Suppressor macrophage treated with lipopolysaccharide for 4 hours (primary cell): ENCODE data around the gene TAF4.
"Not testable (repeated sequence)": the region's sequence is repeated elsewhere in the genome, so short reads cannot be mapped to it uniquely, and the experiment has no call there.

Source experiments
- DNase-seq: peaks from one replicate; pipeline ENCODE4 v3.0.0-alpha.2; 2020

The TAF4 gene, protein sequence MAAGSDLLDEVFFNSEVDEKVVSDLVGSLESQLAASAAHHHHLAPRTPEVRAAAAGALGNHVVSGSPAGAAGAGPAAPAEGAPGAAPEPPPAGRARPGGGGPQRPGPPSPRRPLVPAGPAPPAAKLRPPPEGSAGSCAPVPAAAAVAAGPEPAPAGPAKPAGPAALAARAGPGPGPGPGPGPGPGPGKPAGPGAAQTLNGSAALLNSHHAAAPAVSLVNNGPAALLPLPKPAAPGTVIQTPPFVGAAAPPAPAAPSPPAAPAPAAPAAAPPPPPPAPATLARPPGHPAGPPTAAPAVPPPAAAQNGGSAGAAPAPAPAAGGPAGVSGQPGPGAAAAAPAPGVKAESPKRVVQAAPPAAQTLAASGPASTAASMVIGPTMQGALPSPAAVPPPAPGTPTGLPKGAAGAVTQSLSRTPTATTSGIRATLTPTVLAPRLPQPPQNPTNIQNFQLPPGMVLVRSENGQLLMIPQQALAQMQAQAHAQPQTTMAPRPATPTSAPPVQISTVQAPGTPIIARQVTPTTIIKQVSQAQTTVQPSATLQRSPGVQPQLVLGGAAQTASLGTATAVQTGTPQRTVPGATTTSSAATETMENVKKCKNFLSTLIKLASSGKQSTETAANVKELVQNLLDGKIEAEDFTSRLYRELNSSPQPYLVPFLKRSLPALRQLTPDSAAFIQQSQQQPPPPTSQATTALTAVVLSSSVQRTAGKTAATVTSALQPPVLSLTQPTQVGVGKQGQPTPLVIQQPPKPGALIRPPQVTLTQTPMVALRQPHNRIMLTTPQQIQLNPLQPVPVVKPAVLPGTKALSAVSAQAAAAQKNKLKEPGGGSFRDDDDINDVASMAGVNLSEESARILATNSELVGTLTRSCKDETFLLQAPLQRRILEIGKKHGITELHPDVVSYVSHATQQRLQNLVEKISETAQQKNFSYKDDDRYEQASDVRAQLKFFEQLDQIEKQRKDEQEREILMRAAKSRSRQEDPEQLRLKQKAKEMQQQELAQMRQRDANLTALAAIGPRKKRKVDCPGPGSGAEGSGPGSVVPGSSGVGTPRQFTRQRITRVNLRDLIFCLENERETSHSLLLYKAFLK

DNA sequence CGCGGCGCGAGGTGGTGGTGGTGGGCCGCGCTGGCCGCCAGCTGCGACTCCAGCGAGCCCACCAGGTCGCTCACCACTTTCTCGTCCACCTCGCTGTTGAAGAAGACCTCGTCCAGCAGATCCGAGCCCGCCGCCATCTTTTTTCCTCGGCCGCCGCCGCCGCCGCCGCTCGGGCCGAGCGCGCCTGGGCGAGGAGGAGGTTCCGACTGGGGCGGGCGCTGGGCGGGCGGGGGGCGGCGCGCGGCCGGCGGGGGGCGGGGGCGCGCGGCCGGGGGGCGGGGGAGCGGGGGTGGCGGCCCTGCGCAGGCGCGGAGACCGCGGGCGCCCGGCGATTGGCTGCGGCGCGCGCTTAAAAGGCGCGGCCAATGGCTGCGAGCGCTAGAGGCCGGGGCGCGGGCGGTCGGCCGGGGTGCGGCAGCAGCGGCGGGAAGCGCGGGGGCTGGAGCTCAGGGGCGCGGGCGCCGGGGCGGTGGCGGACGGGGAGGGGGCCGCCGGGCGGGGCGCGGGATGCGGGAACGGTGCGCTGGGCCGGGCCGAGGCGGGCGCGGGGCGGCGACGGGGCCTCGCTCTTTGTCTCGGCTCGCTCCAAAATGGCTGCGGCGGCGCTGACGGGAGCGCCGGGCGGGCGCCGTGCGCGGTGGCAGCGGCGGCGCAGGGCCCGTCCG is at the start of gene TAF4:
Gene TAF4 (minus strand): TSS at position 208 of the 665 bp plus-strand sequence. CDS start 71 bp downstream, at position 137.
- peak; percentile 92 for DNase-seq

DNA sequence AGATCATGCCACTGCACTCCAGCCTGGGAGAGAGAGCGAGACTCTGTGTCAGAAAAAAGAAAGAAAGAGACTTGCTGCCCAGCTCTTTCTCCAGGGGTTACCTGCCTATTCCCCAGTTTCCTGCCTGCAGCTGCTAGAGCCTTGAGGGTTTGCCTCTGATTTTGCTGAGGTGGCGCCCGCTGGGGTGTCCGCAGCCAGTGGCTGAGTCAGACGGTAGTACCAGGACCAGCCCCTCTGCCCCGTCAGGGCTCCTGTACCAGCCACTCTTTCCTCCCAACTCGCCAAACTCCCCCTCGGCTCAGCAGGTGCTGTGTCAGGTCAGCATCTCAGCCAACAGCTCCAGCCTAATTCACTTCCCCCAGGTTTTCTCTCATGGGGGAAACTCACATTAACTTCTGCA is 49.2 kb upstream of the TAF4 start:
- no peak for DNase-seq

DNA sequence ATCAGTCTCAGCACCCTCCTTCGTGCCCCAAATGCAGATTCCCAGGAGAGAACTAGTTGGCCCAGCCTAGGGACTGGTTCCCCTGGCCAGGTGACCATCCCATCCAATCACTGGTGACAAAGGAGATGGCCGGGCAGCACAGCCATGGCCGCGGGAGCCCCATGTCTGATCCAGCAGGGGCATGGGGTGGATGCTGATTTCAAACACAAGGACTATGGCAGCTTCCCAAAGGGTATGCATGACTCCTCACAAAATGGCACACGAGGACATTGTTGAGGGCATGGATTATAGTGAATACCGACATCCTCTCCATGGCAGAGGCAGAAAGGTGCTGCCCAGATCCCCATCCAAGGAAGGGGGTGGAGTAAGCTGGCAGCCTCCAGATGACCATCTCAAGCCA is 46.7 kb upstream of the TAF4 start:
- no peak for DNase-seq

DNA sequence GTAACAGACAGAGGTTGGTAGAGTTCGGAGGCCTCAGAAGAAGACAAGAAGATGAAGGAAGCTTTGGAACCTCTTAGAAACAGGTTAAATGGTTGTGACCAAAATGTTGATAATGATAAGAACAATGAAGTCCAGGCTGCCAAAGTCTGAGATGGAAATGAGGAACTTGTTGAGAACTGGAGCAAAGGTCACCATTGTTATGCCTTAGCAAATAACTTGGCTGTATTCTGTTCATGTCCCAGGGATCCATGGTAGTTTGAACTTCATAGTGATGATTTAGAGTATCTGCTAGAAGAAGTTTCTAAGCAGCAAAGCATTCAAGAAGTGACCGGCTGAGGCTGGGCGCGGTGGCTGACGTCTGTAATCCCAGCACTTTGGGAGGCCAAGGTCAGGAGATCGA is 45.5 kb upstream of the TAF4 start:
- no peak for DNase-seq

DNA sequence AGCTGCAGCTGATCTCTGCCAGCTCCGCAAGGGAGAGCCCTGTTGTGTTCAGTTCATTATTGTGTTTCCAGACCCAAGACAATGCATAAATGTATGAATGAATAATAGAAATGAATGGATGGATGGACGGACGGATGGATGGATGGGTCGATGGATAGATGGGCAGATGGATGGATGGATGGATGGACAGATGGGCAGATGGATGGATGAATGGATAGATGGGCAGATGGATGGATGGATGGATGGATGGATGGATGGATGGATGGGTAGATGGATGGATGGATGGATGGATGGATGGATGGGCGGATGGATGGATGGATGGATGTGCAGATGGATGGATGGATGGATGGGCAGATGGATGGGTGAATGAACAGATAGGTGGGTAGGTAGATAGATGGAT is 39.9 kb upstream of the TAF4 start:
- DNase-seq: no peak

DNA sequence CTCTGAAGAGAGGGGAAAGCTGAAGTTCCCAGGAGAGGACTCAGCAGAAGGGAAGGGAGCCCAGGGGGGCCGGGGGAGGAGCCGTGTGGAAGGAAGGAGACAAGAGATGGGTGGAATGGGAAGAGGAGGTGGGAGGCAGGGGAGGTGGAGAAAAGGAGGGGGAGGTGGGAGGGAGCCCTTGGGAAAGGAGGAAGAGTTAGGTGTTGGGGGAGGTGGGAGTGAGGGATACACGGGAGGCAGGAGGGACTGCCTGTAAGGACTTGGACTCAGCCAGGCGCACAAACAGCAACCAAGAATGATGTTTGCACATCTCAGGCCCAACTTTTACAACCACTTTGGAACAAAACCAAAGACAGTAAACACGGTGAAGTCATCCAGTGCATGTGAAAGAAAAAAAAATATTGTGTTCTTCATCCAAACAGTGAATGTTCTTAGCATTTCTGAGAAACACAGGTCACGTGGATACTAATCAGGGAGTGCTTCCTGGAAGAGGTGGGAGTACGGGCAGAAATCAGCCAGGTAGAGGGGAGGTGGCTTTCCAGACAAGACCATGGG is 39.2 kb upstream of the TAF4 start:
- DNase-seq: no peak

DNA sequence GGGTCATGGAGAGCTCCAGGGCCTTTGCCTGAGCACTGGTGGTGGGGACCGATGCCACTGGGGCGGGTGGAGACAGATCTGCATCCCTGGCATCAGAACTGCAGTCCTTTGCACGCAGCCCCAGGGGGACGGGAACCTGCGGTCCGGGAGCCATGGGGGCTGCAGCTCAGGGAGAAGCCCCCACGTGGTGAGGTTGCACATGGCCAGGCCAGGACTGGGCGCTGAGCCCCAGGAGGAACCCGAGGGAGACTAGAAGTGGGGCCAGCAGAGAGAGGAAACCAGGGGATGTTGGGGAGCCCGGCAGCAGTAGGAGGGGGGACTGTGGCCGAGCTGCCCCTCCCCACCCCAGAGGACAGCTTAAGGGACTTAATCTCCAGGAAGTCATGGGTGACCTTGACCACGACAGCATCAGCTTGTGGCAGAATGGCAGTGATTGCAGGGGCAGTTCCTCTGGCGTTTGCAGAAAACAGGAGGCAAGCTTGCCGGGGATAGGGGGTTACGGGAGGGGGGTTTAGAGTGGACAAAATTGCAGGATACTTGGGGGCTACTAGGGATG is 38.6 kb upstream of the TAF4 start:
- DNase-seq: no peak

DNA sequence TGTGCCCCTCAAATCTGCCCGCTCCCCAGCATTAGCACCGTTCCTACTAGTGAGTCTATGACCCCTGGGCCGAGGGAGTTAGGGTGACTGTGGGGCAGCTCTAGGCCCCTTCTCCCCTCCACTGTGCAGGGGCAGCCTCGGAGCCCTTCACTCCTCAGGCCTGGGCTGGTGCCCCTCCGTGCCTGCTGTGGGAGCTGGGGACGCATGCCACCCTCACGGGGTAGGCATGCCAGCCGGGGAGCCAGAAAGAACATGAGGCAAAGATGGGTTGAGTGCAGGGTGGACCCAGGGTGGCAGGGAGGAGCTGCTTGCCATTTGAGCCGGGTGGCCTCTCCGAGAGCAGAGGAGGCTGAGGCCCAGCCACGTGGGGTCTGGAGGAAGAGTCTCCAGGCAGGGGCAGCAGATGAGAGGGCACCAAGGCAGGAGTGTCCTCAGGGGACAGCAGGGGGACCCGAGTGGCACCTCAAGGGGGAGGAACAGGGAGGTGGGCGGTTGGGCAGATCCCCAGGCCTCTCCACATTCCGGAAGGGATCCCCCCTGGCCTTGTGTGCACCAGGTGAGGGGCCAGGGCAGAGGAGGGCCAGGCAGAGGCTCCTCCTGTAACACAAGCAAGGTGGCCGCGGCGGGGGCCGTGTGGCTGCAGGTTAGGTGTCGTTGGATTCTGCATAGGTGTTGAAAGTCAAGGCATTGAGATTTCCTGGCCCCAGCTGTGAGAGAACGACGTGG is 38.0 kb upstream of the TAF4 start:
- DNase-seq: no peak

DNA sequence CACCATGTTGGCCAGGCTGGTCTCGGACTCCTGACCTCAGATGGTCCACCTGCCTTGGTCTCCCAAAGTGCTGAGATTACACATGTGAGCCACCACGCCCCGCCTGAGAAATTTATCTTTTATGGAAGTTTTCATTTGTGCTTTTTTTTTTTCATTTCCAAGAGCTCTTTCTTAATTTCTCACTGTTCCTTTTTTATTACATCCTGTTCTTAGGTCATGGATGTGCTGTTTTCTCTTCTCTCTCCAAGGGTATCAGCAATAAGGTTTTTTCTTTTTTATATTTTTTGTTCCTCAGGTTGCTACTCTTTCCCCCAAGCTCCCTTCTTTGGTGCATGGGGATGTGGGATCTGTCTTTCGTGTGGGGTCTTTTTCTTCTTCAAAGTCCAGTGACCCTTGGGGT is 35.4 kb upstream of the TAF4 start:
- no peak for DNase-seq

DNA sequence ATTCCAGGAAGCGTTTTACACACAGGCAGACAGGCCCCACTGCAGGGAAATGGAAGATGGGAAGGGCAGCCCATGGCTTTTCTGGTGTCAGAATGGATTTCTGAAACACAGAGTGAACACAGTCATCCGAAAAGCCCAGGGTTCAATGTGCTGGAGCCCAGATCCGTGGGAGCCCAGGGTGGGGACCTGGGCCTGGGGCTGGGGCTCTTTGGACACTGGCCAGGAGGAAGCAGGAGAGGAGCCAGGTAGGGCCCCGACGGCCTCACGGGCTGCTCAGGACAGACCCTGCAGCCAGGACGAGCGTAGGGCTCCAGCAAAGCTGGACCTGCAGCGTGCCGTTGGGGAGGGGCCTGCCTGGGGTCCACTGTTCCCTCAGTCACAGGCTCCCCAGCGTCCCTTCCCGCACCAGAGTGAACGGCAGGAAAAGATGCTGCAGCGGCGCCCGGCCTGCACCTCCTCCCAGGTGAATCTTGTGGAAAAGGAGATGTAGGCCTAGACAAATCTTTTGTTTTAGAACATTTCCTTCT is 32.3 kb upstream of the TAF4 start:
- DNase-seq: no peak

DNA sequence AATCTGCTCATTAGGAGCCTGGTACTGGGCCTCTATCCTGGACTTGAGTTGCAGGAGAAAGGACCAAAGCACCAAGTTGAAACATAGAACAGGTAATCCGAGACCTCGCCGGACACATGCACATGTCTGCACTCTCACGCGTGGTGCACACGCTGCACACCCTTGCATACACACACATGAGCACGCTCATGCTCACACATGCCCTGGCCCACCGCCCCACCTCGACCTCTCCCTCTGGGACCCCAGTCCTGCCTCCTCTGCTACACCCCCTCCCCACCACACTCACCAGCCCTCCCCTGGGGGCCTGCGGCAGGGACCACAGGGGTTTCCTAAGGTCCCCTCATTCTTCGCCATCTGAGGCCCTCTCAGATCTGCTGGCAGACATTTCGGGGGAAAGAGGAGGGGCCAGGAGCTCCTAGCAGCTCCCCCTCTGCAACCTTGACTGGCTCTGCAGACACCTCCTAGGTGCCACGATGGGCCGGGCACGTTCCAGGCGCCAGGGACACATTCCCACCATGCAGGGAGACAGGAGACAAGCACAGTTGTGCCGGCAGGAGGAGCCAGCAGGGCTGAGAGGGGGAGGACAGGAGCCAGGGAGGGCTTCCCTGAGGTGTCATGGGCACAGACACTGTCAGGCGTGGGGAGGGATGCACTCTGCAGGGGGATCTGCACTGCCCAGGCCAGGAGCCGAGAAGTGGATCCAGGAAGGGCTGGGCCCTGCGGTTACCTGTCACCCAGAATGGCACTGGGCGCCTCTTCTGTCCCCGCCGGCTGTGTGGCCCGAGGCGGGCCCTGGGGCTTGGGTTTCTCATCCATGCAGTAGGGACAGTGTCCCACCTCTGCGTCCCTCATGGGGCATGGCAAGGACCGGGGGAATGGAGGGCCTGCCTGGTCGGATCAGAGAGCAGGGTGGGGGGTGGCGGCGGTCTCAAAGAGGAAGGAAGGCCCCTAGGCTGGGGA is 31.0 kb upstream of the TAF4 start:
- no peak for DNase-seq

DNA sequence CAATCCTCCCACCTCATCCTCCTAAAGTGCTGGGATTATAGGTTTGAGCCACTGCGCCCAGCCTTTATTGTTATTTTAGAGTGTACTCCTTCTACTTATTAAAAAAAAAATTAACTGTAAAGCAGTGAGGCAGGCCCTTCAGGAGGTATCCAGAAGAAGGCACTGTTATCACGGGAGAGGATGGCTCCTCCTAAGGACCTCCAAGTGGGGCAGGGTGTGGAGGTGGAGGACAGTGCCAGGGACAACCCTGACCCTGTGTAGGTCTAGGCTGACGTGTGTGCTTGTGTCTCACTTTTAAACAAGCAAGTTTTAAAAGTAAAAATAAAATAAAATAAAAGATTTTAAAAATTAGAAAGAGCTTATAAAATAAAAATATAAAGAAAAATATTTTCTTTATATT is 23.7 kb upstream of the TAF4 start:
- DNase-seq: no peak

DNA sequence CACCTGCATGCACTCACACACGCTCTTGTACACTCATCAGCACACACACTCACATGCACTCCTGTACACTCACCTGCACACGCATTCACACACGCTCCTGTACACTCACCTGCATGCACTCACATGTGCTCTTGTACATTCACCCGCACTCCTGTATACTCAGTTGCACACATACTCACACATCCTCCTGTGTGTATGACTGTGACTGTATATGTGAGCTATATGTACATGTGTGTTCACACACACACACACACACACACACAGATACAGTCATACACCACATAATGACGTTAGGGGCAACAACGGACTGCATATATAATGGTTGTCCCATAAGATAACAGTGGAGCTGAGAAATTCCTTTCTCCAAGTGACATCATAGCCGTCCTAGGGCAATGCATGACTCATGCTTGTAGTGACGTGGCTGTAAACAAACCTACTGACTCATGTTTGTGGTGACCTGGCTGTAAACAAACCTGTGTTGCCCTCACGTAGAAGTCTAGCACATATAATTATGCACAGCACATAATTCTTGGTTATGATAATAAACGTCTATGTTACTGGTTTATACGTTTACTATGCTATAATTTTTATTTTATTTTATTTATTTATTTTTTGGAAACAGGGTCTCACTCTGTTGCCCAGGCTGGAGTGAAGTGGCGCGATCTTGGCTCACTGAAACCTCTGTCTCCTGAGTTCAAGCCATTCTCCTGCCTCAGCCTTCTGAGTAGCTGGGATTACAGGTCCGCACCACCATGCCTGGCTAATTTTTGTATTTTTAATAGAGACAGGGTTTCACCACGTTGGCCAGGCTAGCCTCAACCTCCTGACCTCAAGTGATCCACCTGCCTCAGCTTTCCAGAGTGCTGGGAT is 22.8 kb upstream of the TAF4 start:
- peak; percentile 67 for DNase-seq

DNA sequence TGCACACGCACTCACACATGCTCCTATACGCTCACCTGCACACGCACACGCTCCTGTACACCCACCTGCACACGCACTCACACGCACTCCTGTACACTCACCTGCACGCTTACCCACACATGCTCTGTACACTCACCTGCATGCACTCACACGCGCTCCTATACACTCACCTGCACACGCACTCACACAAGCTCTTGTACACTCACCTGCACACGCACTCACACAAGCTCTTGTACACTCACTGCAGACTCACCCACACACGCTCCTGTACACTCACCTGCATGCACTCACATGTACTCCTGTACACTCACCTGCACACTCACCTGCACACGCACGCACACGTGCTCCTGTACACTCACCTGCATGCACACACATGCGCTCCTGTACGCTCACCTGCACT is 22.0 kb upstream of the TAF4 start:
- DNase-seq: no peak

DNA sequence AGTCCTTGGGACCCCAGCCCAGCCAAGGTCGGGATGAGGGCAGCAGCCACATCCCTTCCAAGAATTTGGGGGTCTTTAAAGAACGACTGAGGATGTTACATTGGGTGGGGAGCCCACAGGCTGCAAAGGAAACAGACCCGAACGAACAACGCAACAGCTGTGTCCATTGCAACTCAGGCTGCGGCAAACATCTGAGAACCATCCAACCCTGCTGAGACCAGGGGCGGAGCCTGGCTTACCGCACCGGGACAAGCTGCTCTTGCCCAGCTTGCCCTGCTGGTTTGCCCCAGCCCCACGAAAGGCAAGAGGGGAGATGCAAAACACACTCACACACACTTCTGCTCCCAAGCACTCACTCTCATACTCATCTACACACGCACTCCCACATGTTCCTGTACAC is 21.5 kb upstream of the TAF4 start:
- DNase-seq: no peak

DNA sequence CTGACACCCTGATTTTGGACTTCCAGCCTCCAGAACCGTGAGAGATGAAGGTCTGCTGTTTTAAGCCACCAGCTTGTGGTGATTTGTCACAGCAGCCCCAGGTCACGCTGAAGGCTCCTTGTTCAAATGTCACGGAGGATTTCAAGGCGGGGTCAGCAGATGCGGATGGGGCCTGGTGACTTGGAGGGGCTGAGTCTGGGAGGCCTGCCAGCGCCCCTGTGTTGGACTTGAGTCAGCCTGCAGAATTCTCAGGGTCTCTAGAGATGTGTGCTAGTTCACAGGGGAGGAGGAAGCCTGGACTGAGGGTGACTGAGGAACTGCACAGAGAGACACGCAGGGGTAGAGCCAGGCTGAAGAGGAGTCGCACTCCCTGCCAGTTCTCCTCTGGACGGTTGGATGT is 19.5 kb upstream of the TAF4 start:
- no peak for DNase-seq

DNA sequence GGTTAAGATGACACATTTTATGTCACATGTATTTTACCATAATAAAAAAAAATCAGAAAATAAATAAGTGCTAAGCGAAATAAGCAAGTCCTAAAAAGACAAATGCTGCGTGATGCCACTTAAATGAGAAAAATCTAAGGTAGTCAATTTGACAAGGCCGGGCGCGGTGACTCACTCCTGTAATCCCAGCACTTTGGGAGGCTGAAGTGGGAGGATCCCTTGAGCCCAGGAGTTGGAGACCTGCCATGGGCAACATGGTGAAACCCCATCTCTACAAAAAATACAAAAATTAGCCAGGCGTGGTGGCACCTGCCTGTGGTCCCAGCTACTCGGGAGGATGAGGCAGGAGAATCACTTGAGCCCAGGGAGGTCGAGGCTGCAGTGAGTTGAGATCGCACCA is 18.5 kb upstream of the TAF4 start:
- DNase-seq: not testable (repeated sequence)

DNA sequence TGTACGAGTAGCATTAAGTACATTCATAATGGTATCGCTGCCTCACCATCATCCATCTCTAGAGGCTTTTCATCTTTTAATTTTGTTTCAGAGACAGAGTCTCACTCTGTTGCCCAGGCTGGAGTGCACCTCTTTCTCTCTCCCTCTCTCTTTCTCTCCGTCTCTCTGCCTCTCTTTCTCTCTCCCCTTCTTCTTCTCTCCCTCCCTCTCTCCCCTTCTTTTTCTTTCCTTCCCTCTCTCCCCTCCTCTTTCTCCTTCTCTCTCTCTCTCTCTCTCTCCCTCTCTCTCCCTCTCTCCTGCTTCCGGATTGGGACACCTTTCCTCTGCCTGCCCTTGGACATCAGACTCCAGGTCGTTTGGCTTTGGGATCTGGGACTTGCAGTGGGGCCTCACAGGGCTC is 17.6 kb upstream of the TAF4 start:
- DNase-seq: no peak
